Cortex of kidney (tissue), 1 donor: ENCODE results near the gene ZDHHC14.

ENCODE experiments used
- DNase-seq: peaks from one replicate; lab custom pipeline; 2025; lab: John Stamatoyannopoulos, UW

The ZDHHC14 gene

GRCh38 chr6:157648561-157648960 is 267.6 kb downstream of the ZDHHC14 start:
- no peak for DNase-seq

DNA sequence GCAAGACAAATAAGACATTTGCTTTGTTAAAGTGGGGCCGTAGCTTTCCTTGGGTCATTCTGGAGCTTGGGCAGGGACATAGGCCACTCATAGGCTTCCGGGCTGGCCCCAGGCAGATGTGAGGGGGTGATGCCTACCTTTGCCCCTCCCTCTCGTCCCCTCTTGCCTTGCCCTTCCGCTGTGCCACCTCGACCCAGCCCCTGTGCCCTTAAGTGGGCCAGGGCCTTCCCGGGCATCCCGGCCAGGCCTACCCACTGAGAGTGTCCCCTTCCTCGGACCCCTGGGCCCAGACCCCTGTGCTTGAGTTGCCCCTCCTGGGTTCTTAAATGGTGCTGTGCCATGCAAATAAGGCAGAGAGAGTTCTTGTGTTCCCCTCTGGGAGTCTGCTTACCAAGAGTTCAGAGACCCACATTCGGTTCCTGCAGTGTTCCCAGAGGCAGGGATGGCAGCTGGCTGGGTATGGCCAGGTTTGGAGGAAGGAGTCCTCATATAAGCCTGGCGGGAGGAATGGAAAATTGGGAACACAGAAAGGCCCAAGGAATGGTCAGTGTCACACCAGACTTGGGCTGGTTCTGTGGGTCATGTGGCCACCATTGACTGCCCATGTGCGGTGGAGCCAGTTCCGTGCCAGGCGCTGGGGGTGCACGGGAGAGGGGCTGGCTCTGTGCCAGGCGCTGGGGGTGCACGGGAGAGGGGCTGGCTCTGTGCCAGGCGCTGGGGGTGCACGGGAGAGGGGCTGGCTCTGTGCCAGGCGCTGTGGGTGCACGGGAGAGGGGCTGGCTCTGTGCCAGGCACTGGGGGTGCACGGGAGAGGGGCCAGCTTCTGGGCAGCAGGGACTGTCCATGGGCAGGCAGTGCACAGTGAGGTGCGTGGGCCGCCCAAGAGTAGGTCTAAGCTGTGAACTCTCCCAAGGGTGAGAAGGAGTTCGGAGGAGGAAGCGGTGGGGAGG is 268.6 kb downstream of the ZDHHC14 start:
- no peak for DNase-seq

DNA sequence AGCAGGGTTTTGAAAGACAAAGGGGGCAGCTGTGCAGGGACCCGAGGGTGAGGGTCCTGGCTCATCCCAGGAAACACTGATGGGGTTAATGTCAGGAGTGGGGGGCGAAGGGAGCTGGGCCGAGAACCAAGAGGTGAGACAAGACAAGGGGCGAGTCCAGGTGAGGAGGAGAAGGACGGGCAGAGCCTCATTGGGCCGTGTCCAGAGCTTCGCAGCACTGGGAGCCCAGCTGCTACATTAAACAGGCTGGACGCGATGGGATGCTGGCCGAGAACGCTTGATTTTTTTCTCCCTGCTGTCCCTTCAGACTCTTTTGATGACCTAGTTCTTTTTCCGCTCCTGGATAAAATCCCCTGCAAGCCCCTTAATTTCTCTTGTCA is 269.3 kb downstream of the ZDHHC14 start:
- no peak for DNase-seq

- DNase-seq, result no peak
Observed at GRCh38 chr6:157650801-157651200, 269.8 kb downstream of the ZDHHC14 start.

GRCh38 chr6:157651731-157652490 is 270.9 kb downstream of the ZDHHC14 start:
- DNase-seq, result no peak

DNA sequence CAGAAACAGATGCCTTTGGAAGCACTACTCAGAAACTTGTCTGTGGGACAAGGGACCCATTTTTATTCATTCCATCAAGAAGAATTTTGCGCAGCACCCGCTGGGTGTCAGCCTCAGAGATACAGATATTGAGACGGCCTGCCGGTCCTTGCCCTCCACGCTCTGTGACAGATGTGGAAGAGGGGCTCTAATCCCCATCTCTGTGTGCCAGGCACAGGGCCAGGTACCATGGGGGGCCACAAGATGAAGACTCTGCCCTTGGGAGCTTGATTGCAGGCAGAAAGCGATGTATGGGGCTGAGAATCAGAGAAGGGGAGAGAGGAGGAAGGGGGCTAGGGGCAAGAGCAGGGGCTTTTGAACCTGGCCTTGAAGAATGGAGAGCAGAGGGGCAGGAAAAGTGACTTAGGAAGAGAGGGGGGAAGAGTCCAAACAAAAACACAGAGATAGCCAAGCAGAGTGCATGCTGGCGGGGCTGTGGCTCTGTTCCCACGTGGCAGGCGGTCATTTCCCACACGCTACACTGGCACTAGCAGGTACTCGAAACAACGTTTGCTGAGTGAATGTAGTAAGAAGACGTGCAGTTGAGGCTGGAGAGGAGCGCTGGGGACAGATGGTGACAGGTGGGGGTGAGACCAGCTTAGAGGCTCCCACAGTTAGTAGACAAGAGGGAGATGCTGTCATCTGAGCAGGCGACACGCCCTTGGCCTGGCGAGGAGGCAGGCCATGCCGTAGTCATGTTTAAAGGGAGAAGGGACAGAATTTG is 271.8 kb downstream of the ZDHHC14 start:
- no peak for DNase-seq

DNA sequence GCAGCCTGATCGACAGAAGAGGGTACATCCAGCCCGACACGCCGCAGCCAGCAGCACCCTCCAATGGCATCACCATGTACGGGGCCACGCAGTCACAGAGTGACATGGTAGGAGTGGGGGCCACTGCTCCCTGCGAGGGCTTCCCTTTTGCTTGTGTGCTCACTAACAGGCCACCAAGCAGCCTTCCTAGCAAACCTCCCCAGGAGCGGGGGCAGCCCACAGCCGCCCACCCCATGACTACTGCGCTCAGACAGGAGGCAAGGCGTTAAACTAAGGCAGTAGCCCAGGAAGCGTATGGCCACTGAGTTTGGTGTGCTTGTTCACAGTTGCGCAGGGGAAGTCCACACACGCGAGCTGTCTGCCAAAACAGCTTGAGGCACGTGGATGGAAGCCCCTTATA is 272.5 kb downstream of the ZDHHC14 start:
- DNase-seq, result no peak

- DNase-seq, result no peak
Observed at GRCh38 chr6:157655139-157655538, 274.1 kb downstream of the ZDHHC14 start.

GRCh38 chr6:157656437-157656997 is 275.5 kb downstream of the ZDHHC14 start:
- DNase-seq, result no peak

DNA sequence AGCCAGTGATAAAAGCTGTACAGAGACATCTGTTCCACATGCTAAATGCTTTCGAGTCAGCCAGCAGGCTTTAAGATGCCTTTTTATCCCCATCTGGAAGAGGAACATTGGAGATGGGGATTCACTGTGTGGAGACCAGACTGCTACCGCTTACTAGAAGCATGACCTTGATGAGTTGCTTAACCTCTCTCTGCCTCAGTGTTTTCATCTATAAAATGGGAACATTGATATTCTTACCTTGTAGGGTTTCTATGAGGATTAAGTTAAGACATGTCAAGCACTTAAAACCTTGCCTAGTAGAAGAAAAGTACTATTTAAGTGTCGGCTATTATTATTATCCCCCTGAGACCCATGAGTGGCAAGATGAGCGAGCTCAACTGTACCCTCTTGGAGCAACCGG is 276.8 kb downstream of the ZDHHC14 start:
- DNase-seq, result no peak

- no peak for DNase-seq
Observed at GRCh38 chr6:157658301-157658700, 277.3 kb downstream of the ZDHHC14 start.

DNA sequence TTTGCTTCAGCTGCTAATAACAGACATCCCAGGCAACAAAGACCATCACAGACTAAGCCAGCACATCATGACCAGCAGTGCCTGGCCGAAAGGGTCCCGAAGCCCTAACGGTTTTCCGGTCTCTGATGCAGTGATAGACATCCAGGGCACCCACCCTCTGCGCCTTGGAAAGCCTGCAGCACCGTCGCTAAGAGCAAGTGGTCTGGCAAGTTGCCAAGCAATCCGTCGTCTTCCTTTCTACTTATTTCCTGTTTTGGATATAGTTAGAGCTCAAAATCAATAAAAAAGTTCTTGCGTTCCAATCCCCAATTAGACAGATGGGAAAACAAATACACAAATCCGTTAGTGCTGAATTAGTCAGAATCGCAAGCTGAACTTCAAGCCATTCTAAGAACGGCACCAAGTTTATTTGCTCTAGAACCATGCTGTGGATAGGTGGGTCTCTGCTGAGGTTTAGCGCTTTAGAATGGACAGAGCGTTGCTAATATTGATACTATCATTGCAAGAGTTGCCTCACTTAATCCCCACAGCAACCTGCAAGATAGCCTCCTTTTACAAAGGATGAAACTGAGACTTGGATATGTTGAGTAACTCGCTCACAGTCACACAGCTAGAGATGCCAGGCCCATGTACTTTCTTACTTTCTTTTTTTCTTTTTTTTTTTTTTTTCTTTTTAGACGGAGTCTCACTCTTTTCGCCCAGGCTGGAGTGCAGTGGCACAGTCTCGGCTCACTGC is 278.7 kb downstream of the ZDHHC14 start:
- no peak for DNase-seq

GRCh38 chr6:157660414-157660813 is 279.4 kb downstream of the ZDHHC14 start:
- no peak for DNase-seq

GRCh38 chr6:157661652-157662051 is 280.7 kb downstream of the ZDHHC14 start:
- DNase-seq, result no peak

GRCh38 chr6:157663261-157663660 is 282.3 kb downstream of the ZDHHC14 start:
- DNase-seq, result no peak

DNA sequence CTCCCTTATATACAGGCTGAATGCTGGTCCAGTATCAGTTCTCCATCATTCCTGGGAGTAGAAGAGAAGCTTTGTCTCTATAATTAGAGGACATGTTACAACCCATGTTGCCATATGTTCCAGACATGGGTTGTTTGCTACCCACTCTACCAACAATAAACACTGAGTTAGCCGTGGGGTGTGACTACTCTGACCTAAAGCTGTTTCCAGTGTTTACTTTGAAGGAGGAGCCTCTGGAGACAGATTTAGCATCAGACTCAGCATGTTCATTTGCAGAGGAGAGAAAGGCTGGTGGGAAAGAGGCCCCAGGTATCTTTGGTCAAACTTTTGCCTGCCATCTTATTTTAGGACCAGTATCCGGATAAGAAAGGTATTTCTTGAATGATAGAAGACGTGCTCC is 284.2 kb downstream of the ZDHHC14 start:
- DNase-seq, result no peak

GRCh38 chr6:157666729-157667128 is 285.7 kb downstream of the ZDHHC14 start:
- DNase-seq, result no peak

- no peak for DNase-seq
Observed at GRCh38 chr6:157667211-157668008, 286.4 kb downstream of the ZDHHC14 start.

DNA sequence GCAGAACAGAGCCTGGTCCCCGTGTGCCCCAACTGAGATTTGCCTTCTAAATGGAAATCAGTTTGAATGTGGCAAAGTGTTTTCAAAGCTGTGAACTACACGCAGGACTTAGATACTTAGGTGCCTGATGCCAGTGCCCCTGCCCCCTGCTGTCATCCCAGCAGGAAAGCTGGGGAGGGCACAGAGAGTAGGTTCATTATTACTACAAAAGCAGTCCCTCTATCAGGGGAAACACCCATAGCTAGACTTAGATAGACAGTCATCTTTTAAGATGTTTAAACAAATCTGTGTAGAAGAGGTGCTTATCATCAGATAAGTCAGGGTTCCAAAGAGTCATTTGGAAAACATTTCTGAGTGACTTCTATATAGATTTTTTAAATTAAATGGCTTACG is 287.0 kb downstream of the ZDHHC14 start:
- DNase-seq, result no peak

DNA sequence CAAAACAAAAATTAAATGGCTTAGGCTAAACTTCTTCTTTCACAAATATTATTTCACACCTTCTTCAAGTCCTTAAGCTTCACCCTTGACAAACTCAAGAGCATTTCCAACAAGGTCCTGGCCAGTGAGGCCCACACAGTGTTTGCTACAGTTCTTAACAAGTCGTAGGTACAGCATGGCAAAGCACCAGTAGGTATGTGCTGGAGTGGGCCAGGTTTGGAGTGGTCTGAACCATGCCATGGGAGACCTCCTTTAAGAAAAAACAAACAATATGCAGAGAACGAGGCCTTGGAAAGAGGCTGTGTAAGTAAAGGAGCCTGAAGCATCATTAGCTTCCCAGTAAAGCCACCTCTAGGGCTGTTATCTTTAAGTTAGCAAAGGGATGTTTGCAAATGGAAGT is 287.7 kb downstream of the ZDHHC14 start:
- no peak for DNase-seq

DNA sequence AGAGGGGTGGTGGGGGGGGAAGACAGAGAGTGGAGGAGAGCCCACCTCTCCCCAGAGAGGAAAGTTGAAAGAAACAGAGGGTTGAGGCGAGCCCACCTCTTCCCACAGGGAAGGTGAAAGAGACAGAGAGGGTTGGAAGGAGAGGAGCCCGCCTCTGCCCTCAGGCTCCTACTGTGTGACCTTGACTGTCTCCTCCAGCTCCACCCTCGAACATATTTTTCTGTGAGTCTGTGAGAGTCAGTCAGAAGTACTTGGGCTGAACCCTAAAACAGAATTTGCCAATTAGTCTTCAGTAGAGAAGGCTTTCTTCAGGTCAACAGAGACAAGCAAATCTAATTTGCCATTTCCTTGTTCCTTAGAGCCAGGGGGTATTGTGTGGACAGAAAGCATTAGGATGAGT is 288.3 kb downstream of the ZDHHC14 start:
- no peak for DNase-seq
